Mucosa of rectum (tissue), 2 donors: ENCODE measurements around the gene MAST3.

Source experiments
- H3K27ac ChIP-seq, 2 donors: one replicate each; pipeline ENCODE4 v1.7.0; 2013; ENCODE audit warnings: inconsistent platforms in 2 of 2, low read depth in 2 of 2, low read length in 2 of 2
- H3K27me3 ChIP-seq, 2 donors: one replicate each; pipeline ENCODE4 v1.7.0; 2013; ENCODE audit warnings: low read length in 2 of 2; ENCODE audit not compliant: control insufficient read depth in 2 of 2, insufficient read depth in 2 of 2
- H3K36me3 ChIP-seq, 2 donors: one replicate each; pipeline ENCODE4 v1.7.0; 2013; ENCODE audit warnings: low read length in 2 of 2; ENCODE audit not compliant: control insufficient read depth in 2 of 2, insufficient read depth in 2 of 2
- H3K4me1 ChIP-seq, 2 donors: one replicate each; pipeline ENCODE4 v1.7.0; 2013; ENCODE audit warnings: low read length in 2 of 2, mild to moderate bottlenecking in 1 of 2; ENCODE audit not compliant: control insufficient read depth in 2 of 2, insufficient read depth in 2 of 2
- H3K4me3 ChIP-seq, 2 donors: one replicate each; pipeline ENCODE4 v1.7.0; 2013; ENCODE audit warnings: low read length in 2 of 2
- H3K9ac ChIP-seq, 2 donors: one replicate each; pipeline ENCODE4 v1.7.0; 2013; ENCODE audit warnings: low read length in 2 of 2, low read depth in 1 of 2, mild to moderate bottlenecking in 1 of 2
- H3K9me3 ChIP-seq, 2 donors: one replicate each; pipeline ENCODE4 v1.7.0; 2013; ENCODE audit warnings: low read length in 2 of 2; ENCODE audit not compliant: control insufficient read depth in 2 of 2
- donor health status: healthy.
- donor health status: Normal muscosa, but diverticular disease.

The MAST3 gene

DNA sequence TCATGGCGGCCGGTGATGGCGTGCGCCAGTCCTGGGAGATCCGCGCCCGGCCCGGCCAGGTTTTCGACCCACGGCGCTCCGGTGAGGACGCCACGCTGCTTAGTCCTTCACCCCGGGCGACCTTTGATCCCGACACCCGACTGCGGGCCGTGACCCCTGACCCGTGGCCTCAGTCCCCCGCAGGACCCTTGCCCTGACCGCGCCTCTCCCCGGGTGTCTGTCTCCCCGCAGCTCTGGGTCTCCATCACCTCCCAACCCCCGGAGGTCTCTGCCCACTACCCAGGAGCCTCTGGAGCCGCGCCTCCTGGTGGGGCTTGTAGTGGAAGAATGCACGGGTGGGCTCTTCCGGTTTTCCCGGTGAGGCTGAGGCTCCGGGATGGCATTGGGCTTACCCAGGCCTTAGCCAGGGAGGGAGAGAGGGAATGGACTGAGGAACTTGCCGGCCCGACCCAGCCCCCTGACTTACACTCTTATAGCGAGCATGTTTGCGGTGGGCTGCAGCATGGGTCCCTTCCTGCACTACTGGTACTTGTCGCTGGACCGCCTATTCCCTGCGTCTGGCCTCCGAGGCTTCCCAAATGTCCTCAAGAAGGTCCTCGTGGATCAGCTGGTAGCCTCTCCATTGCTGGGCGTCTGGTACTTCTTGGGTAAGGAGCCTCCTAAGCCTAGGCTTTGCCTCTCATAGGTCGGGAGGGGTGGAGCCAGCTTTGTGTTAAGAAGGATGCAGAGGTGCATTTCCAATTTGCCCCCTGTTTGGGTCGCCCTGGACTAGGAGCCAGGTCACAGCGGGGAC lies 96.0 kb downstream of the MAST3 start:
- Histone ChIP-seq H3K4me1 (peaks cover 13 to 14% of the 10 kb centered on the region in 2 donors), H3K4me3 (peak overlapping the region; percentile 71 to 72), H3K27me3 (no peaks in the 10 kb centered on the region), H3K27ac (peak overlapping the region; percentile 71 to 87), H3K36me3 (peaks cover 14 to 18% of the 10 kb centered on the region in 2 donors), H3K9me3 (no peaks in the 10 kb centered on the region), H3K9ac (peak overlapping the region; percentile 48 to 84)

DNA sequence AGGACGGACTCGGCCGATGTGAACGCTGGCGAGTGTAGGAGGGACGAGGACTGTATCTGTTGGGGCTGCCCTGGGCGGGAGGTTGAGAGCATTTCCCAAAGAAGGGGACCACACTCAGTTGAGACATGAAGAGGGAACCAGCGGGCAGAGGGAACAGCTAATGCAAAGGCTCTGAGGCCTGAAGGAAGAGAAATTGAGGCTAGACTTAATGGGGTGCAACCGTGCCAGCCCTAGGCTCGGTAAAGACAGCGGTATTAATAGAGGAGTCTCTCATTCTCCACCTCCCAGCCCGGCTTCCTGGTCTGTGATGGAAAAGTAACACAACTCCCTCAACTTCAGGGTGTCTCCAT lies 96.6 kb downstream of the MAST3 start:
- H3K27ac ChIP-seq = no peak overlapping the region
- H3K36me3 ChIP-seq = peaks cover 15 to 20% of the 10 kb centered on the region in 2 donors
- H3K27me3 ChIP-seq = no peaks in the 10 kb centered on the region
- peak overlapping the region in 1 of 2 donors; percentile 84 for H3K9ac ChIP-seq
- H3K4me3 ChIP-seq = peak overlapping the region in 1 of 2 donors; percentile 71
- peaks cover 13 to 14% of the 10 kb centered on the region in 2 donors for H3K4me1 ChIP-seq
- H3K9me3 ChIP-seq = no peaks in the 10 kb centered on the region

DNA sequence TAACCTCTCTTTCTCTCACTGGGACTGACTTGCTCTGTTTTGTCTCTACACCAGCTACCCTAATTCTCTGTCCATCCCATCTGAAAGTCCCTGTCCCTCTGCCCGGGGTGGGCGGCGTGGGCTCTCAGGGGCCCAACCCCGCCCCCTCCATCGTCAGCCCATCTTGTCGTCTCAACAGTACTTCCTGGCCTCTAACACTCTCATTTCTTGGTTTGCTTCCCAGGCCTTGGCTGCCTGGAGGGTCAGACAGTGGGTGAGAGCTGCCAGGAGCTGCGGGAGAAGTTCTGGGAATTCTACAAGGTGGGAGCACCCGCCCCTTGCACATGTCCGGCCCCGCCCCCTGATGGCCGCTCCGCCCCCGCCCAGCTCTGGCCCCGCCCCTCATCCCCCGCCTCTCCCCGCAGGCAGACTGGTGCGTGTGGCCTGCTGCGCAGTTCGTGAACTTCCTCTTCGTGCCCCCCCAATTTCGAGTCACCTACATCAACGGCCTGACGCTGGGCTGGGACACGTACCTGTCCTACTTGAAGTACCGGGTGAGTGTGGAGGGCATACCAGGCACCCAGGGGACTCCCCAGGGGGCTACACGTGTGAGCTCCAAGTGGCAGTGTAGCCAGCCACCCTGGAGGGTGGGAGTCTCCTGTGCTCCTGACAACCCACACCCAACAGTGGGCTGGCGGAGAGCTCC lies 97.1 kb downstream of the MAST3 start:
- Histone ChIP-seq H3K4me3 (peak overlapping the region in 1 of 2 donors; percentile 71), H3K9ac (no peak overlapping the region), H3K27ac (no peak overlapping the region)

DNA sequence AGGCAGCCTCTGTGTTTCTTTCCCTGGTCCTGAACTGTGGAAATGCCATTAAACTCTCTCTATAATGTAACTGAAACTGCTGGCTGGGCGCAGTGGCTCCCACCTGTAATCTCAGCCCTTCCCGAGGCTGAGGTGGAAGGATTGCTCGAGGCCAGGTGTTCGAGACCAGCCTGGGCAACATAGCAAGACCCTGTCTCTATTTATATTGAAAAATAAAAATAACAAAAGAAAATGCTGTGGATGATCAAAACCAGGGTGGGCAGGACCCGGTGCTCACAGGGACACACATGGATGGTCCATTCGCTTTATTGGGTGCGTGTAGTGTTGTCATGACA lies 98.9 kb downstream of the MAST3 start:
- peaks cover 15 to 23% of the 10 kb centered on the region in 2 donors for H3K36me3 ChIP-seq
- H3K9me3 ChIP-seq = no peaks in the 10 kb centered on the region

More for the DNA sequence above, 97.1 kb downstream of the MAST3 start:
- Histone ChIP-seq H3K4me1 (peaks cover 13 to 14% of the 10 kb centered on the region in 2 donors), H3K9me3 (no peaks in the 10 kb centered on the region), H3K36me3 (peaks cover 15 to 20% of the 10 kb centered on the region in 2 donors), H3K27me3 (no peaks in the 10 kb centered on the region)

DNA sequence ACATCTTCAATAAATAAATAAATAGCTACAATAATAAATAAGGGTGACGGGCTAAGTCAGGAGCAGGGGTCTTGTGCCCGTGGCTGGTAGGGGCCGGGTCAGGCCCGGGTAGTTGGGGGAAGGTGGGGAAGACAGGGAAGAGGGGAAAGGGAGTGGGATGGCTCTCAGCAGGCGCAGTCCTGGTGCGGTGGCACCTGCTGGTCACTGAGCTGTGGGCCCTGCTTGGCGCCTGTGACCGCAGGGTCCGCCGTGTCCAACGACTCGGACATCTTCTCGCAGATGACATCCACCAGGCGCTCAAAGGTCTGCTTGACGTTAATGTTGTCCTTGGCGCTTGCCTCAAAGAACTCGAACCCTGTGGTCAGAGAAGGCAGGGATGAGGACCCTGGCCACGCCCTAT lies 99.7 kb downstream of the MAST3 start:
- Histone ChIP-seq H3K36me3 (peaks cover 15 to 23% of the 10 kb centered on the region in 2 donors), H3K27me3 (no peaks in the 10 kb centered on the region)

More for the DNA sequence above, 98.9 kb downstream of the MAST3 start:
- Histone ChIP-seq H3K27me3 (no peaks in the 10 kb centered on the region), H3K4me3 (no peak overlapping the region), H3K9ac (no peak overlapping the region), H3K4me1 (peaks cover 13% of the 10 kb centered on the region in 2 donors), H3K27ac (no peak overlapping the region)

DNA sequence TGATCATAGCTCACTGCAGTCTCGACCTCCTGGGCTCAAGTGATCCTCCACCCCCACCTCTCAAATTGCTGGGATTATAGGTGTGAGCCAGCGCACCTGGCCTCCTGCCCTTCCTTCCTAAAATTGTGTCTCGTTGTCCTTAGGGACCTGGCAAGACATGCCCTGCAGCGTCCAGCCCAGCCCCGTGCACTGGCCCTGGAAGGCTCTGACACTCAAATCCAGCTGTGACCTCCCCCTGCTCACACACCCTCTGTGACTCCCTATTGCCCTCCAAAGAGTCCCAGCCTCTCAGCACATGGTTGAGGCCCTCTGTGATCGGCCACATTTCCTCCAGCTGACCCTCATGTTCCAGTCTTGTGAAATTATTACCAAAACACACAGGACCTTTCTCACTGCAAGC lies 100.4 kb downstream of the MAST3 start:
- Histone ChIP-seq H3K4me3 (no peak overlapping the region), H3K27me3 (no peaks in the 10 kb centered on the region), H3K9me3 (no peaks in the 10 kb centered on the region), H3K4me1 (peaks cover 16 to 18% of the 10 kb centered on the region in 2 donors), H3K9ac (no peak overlapping the region), H3K36me3 (peaks cover 15 to 23% of the 10 kb centered on the region in 2 donors), H3K27ac (no peak overlapping the region)

More for the DNA sequence above, 99.7 kb downstream of the MAST3 start:
- H3K9ac ChIP-seq = no peak overlapping the region
- no peak overlapping the region for H3K4me3 ChIP-seq
- no peak overlapping the region for H3K27ac ChIP-seq
- no peaks in the 10 kb centered on the region for H3K9me3 ChIP-seq
- H3K4me1 ChIP-seq = peaks cover 11 to 13% of the 10 kb centered on the region in 2 donors

DNA sequence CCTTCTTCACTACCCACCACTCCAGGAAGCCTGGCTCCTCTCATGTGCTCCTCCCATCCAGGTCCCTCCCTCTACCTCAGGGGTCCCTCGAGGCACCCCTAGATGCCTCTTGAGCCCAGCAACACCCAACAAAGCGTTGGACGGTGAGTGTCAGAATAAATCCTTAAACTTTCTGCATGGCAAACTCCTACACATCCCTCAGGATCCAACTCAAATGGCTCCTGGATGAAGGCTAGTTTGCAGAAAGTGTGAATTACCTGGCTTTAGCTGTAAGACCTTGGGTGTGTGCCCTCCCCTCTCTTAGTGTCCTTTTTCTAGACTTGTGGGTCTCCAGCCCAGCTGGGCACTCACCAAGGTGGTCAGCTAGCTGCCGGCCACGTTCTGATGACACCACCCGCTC lies 100.8 kb downstream of the MAST3 start:
- no peaks in the 10 kb centered on the region for H3K9me3 ChIP-seq
- H3K27me3 ChIP-seq = no peaks in the 10 kb centered on the region
- peaks cover 15 to 23% of the 10 kb centered on the region in 2 donors for H3K36me3 ChIP-seq
- H3K9ac ChIP-seq = no peak overlapping the region
- no peak overlapping the region for H3K4me3 ChIP-seq
- peaks cover 21 to 22% of the 10 kb centered on the region in 2 donors for H3K4me1 ChIP-seq
- no peak overlapping the region for H3K27ac ChIP-seq
